ENCODE measurements around the gene RILPL2. TPM values are rescaled to one million over a fixed set of nuclear protein-coding genes. Genes with fewer than 3 reads are reported as not detected.

RILPL2 gene
- total RNA-seq, 1 experiment from 2014 or later, result 3.2 TPM

DNA sequence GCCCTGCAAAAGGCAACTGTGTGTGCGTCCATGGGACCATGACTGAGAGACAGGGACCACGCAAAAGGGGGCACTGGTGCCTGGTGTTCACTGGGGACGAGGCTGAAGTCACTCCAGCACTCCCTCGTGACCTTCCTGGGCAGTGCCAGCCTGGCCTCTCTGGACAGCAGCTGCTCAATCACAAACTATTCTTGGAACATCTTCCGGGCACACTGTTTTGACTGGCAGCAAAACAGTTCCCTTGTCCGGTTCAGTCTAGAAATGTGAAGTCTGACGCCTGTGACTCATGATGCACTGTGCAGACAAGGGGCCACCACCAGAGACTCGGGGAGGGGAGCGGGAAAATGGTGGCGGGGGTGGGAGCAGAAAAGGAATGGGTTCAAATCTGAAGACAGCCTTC lies 42.3 kb upstream of the RILPL2 start:
- CTCF ChIA-PET, result no interaction called here
- peaks cover 40% of the 10 kb centered on the region for H3K36me3 Mint-ChIP-seq (ENCODE audit: insufficient read depth, unreplicated experiment)
- POLR2A ChIA-PET, result interaction anchor here (0.5 kb wide), 1 partner anchor 17 kb away, joined by 3 read pairs; no protein-coding TSS in a partner anchor

DNA sequence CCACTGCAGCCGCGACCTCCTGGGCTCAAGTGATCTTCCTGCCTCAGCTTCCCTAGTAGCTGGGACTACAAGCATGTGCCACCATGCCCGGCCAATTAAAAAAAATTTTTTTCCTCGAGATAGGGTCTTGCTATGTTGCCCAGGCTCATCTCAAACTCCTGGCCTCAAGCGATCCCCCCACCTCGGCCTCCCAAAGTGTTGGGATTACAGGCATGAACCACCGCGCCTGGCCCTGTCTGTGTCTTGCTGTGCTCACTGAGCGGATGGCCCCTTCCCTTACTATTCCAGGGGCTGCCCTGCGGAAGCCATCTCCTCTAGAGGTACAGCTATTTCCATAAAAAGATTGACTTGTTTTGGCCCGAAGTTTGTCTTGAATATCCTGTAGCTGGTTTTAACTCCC lies 41.6 kb upstream of the RILPL2 start:
- Histone ChIP-seq H3K4me1 (no peaks in the 10 kb centered on the region), H3K4me3 (ENCODE audit: low read depth, low read length) (no peak overlapping the region), H3K36me3 (ENCODE audit: control insufficient read depth, insufficient read depth, low read length) (no peaks in the 10 kb centered on the region), H3K27me3 (replicated peaks; ENCODE audit: control insufficient read depth, insufficient read depth, low read length) (no peaks in the 10 kb centered on the region), H3K9me3 (no peaks in the 10 kb centered on the region)
- TF ChIP-seq, protein P1, sequence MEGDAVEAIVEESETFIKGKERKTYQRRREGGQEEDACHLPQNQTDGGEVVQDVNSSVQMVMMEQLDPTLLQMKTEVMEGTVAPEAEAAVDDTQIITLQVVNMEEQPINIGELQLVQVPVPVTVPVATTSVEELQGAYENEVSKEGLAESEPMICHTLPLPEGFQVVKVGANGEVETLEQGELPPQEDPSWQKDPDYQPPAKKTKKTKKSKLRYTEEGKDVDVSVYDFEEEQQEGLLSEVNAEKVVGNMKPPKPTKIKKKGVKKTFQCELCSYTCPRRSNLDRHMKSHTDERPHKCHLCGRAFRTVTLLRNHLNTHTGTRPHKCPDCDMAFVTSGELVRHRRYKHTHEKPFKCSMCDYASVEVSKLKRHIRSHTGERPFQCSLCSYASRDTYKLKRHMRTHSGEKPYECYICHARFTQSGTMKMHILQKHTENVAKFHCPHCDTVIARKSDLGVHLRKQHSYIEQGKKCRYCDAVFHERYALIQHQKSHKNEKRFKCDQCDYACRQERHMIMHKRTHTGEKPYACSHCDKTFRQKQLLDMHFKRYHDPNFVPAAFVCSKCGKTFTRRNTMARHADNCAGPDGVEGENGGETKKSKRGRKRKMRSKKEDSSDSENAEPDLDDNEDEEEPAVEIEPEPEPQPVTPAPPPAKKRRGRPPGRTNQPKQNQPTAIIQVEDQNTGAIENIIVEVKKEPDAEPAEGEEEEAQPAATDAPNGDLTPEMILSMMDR (IDR thresholded peaks at IDR 0.05; ENCODE audit: insufficient read depth in 1 of 2, low read depth in 1 of 2, low read length in 1 of 2, severe bottlenecking in 1 of 2, unreplicated experiment in 1 of 2), result no peak
- H3K36me3 Mint-ChIP-seq (ENCODE audit: insufficient read depth, unreplicated experiment), result peaks cover 39% of the 10 kb centered on the region
- POLR2A ChIA-PET, result no interaction called here
- no peak overlapping the region for H3K27ac Mint-ChIP-seq (ENCODE audit: unreplicated experiment)
- DNase-seq, result no peak
- H3K27me3 Mint-ChIP-seq (ENCODE audit: insufficient read depth, unreplicated experiment), result no peaks in the 10 kb centered on the region
- no peaks in the 10 kb centered on the region for H3K9me3 Mint-ChIP-seq (ENCODE audit: unreplicated experiment)
- CTCF ChIA-PET, result no interaction called here
- BruUV-seq (replicated peaks), result no TSS peak
- no peak overlapping the region for H3K4me3 Mint-ChIP-seq (ENCODE audit: unreplicated experiment)
- H3K4me1 Mint-ChIP-seq (ENCODE audit: low read depth, unreplicated experiment), result peaks cover 9% of the 10 kb centered on the region
- intact Hi-C loops (cut with micrococcal nuclease; ENCODE audit: unreplicated experiment), result no loop called here

More for the DNA sequence above, 42.3 kb upstream of the RILPL2 start:
- H3K27me3 ChIP-seq (replicated peaks; ENCODE audit: control insufficient read depth, insufficient read depth, low read length), result no peaks in the 10 kb centered on the region
- H3K4me3 ChIP-seq (ENCODE audit: low read depth, low read length), result no peak overlapping the region
- H3K4me1 Mint-ChIP-seq (ENCODE audit: low read depth, unreplicated experiment), result peaks cover 9% of the 10 kb centered on the region
- TF ChIP-seq, protein P1 (IDR thresholded peaks at IDR 0.05; ENCODE audit: insufficient read depth in 1 of 2, low read depth in 1 of 2, low read length in 1 of 2, severe bottlenecking in 1 of 2, unreplicated experiment in 1 of 2), result no peak
- no peaks in the 10 kb centered on the region for H3K36me3 ChIP-seq (ENCODE audit: control insufficient read depth, insufficient read depth, low read length)
- H3K27me3 Mint-ChIP-seq (ENCODE audit: insufficient read depth, unreplicated experiment), result no peaks in the 10 kb centered on the region
- H3K27ac Mint-ChIP-seq (ENCODE audit: unreplicated experiment), result no peak overlapping the region
- DNase-seq, result no peak
- BruUV-seq (replicated peaks), result no TSS peak
- H3K9me3 Mint-ChIP-seq (ENCODE audit: unreplicated experiment), result no peaks in the 10 kb centered on the region
- H3K4me1 ChIP-seq, result no peaks in the 10 kb centered on the region
- H3K9me3 ChIP-seq, result no peaks in the 10 kb centered on the region
- intact Hi-C loops (cut with micrococcal nuclease; ENCODE audit: unreplicated experiment), result no loop called here
- no peak overlapping the region for H3K4me3 Mint-ChIP-seq (ENCODE audit: unreplicated experiment)

DNA sequence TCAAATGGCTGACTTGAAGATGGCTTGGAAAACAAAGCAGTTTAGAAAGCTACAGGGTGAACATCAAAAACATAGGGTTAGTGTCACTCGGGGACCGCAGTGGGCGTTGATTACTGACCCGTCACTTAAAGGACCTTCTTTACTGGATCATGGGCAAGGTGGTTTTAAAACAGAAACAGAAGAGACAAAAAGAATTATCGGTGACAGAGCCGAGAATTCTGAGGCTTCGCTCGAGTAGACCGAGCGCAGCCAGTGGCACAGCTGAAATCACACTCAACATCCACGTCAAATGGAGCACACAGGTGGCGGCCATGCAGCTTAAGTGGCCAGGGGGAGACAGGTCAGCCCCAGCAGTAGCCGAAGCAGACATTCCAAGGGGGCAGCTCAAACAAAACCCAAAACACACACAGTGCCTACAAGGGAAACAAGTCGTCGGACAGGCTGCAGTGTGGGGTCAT lies 38.8 kb upstream of the RILPL2 start:
- ChIA-PET POLR2A (interaction anchor here (0.5 kb wide), 1 partner anchor 325 kb away, joined by 5 read pairs; no protein-coding TSS in a partner anchor), CTCF (interaction anchor here (0.6 kb wide), 1 partner anchor 63 kb away, joined by 5 read pairs; no protein-coding TSS in a partner anchor)
- Histone ChIP-seq H3K27me3 (replicated peaks; ENCODE audit: control insufficient read depth, insufficient read depth, low read length) (no peaks in the 10 kb centered on the region), H3K4me1 (peaks cover 18% of the 10 kb centered on the region), H3K36me3 (ENCODE audit: control insufficient read depth, insufficient read depth, low read length) (peaks cover 2% of the 10 kb centered on the region; the same call in 1 of the 2 replicates), H3K4me3 (ENCODE audit: low read depth, low read length) (no peak overlapping the region), H3K9me3 (no peaks in the 10 kb centered on the region)
- Mint-ChIP-seq H3K27me3 (ENCODE audit: insufficient read depth, unreplicated experiment) (no peaks in the 10 kb centered on the region), H3K4me1 (ENCODE audit: low read depth, unreplicated experiment) (peaks cover 25% of the 10 kb centered on the region), H3K36me3 (ENCODE audit: insufficient read depth, unreplicated experiment) (peaks cover 38% of the 10 kb centered on the region), H3K27ac (ENCODE audit: unreplicated experiment) (no peak overlapping the region), H3K9me3 (ENCODE audit: unreplicated experiment) (no peaks in the 10 kb centered on the region), H3K4me3 (ENCODE audit: unreplicated experiment) (no peak overlapping the region)
- intact Hi-C loops (cut with micrococcal nuclease; ENCODE audit: unreplicated experiment), result no loop called here
- TF ChIP-seq, protein P1 (IDR thresholded peaks at IDR 0.05; ENCODE audit: insufficient read depth in 1 of 2, low read depth in 1 of 2, low read length in 1 of 2, severe bottlenecking in 1 of 2, unreplicated experiment in 1 of 2), result no peak
- DNase-seq, result no peak
- BruUV-seq (replicated peaks), result no TSS peak

Measured in Caco-2 (cell line).